Measurements from ENCODE around the gene PGAP1.
A peak's percentile ranks its signal among the peaks of the same experiment; 100 is the strongest.
"Not testable (repeated sequence)": the region's sequence is repeated elsewhere in the genome, so short reads cannot be mapped to it uniquely, and the experiment has no call there.

Gene PGAP1

GRCh38 chr2:196941398-196942078, 15.0 kb upstream of the PGAP1 start:
- DNase-seq, result no peak

- no peak for DNase-seq
These were observed 12.9 kb upstream of the PGAP1 start for GRCh38 chr2:196939371-196939770.

DNA sequence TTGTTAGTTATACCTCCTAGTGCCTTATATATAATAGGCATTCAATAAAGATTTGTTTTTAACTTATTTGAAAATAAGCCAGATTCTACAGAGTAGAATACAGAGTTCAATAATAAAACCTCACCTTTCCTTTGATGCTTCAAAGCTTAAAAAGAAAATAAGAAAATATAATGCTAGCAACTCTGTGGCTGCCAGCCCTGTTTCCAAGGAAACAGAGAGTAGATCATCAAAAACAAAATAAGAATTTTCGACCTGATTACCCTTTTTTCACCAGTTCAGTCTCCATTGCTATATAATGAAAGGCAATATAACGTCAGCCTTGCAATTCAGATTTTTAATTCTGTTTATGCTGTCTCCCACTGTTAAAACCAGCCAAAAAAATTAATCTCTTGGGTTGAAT, 8.9 kb upstream of the PGAP1 start:
- no peak for DNase-seq

- no peak for DNase-seq
These were observed 8.2 kb upstream of the PGAP1 start for GRCh38 chr2:196934672-196935071.

DNA sequence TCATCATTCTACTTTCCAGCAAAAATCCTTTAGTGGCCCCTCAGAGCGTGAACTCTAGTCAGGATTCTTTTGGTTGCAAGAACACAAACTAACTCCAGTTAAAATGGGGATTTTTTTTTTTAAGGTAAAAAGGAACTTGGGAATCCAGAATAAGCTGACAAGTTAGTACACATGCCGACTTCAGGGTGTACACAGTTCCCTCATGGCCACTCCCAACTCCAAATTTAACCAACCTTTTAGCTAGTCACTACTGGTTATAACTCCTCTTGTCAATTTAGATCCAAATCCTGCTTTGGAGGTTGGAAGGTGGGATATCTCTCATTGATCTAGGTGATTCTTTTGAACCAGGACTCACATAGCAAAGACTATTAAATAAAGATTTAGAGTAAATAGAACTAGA, 5.0 kb upstream of the PGAP1 start:
- DNase-seq, result no peak

DNA sequence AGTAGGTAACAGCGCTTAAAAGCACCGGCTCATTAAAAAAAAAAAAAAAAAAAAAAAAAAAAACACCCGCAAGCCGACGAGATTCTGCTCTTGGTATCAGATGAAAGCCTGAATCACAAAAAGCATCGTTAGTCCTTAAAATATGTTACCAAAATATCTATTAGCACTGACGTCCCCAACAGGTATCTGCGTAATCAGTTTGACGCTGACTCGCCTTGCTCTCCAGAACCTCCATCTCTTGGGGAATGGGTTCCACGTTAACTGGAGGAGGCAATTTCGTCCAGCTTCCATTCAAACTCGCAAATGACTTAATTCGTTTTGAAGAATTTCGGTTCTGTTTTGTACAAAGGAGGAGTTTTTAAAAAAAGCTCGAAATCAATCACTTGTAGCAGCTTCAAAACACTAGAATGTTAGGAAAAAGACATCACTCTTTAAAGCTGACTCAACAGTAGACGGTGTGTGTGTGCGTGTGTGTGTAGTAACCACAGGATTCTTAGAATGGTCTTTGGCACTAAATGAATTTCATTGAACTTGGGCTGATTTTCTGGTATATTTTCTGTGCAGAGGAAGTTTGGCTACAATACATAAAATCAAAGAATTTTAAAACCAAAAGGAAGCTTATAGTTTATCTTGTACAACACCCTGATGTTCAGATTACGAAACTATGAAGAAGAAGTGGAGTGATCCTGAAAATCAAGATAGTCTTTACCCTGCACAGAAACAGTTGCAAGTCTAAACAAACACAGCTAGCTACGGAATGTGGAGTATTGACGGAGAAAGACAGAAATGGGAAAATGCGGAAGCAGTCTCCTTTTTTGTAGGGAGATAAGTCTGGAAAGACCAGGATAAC, 1.1 kb upstream of the PGAP1 start:
- DNase-seq, result peak; percentile 39

GRCh38 chr2:196925768-196926561, 542 bp downstream of the PGAP1 start:
- DNase-seq, result peak; percentile 40

- DNase-seq, result no peak
These were observed 1.3 kb downstream of the PGAP1 start for GRCh38 chr2:196925051-196925767.

DNA sequence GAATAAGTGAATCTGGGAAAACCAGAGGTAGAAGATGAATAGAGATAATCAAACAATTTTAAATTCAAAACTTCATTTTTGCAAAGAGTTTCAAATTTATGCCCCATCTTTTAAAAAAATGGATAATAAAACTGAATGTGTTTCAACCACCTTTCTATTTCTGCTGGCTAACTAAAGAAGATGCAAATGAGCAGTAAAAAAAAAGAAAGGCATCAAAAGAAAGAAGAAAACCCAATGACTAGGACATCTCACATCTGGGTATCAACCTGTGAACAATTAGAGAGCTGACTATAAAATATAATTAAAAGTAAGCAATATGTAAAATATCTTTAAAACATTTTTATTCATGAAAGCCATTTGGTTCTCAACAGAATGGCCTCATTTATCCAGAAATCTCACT, 2.5 kb downstream of the PGAP1 start:
- DNase-seq, result no peak

DNA sequence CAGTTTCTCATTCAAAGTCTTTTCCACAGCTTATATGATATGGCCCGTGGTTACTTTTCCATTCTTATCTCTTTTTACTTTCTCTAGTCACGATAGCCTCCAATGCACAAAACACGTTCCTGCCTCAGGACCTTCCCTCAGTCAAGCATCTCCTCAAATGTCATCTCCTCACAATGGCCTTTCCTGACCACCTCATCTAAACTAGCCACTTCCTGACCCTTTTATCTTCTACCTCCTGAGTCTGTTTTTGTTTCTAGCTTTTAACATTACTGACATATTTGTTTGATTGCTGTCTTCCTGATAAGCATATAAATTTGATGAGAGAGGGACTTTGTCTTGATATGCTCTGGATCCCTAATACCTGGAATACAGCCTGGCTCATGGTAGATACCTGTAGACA, 7.6 kb downstream of the PGAP1 start:
- no peak for DNase-seq

DNA sequence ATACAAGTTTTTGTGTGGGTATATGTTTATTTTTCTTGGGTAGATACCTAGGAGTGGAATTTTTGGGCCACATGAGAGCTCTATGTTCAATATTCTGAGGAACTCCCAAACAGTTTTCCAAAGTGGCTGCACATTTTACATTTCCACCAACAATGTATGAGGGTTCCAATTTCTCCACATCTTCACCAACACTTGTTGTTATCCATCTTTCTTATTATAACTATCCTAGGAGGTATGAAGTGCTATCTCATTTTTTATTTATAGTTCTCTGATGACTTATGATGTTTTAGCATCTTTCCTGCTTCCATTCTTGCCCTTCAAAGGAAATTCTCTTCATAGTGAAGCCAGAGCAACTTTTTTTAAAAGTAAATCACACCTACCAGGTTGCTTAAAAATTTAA, 8.7 kb downstream of the PGAP1 start:
- DNase-seq, result no peak

DNA sequence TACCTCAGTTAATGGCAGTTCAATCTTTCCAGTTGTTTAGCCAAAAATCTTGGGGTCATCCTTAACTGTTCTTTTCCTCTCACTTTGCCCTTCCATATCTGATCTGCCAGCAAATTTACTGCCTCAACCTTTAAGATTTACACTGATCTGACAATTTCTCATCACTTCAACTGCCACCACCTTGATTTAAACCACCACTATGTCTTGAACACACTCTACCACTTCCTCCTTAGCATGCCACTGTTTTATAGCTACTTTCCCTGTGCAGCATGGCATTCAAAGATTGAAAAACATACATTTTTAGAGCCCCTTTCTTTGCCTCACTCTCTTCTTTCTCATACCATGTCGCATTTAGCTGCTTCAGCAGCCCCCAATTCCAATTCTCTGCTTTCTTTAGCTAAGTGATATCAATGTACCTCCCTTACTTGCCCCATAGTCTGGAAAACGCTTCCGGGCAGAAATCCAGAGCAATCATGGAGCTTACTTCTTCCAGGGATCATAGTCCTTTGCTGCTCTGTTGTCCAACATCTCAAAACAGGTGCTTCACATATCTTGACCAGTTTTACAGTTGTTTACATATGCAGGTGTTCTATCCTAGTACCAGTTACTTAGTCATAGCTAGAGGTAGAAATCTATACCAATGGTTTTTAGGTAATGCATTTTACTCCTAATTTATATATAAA, 10.9 kb downstream of the PGAP1 start:
- DNase-seq, result no peak

- DNase-seq, result peak; percentile 76
These were observed 11.5 kb downstream of the PGAP1 start for GRCh38 chr2:196914867-196915460.

DNA sequence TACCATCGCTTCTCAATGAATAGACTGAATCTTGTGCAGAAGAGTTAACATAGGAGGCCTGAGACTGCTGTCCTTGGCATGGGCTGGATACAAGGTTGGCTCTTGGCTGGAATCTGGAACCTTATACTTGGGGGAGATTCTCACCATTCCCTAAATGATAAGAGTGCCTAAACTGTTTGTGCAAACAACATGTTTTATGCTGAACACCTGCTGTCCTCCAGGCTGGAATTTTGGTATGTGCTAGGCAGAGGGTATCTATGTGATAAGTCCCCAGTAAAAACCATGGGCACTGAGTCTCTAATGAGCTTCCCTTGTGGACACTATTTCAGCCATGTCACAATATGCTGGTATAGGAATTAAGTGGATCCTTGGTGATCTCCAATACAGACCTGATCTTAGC, 12.8 kb downstream of the PGAP1 start:
- DNase-seq, result no peak

DNA sequence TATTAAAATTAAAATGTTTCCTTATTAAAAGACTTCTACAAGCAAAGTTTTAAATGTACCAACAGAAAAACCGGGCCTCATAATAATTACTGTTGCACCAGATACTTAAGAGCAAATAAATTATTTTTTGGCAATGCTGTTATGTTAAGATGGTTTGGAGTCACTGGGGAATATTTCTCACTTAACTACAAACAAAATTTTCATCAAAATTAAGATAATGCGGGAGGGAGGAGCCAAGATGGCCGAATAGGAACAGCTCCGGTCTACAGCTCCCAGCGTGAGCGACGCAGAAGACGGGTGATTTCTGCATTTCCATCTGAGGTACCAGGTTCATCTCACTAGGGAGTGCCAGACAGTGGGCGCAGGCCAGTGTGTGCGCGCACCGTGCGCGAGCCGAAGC, 21.1 kb downstream of the PGAP1 start:
- DNase-seq, result not testable (repeated sequence)

GRCh38 chr2:196902828-196903227, 23.7 kb downstream of the PGAP1 start:
- DNase-seq, result no peak

- DNase-seq, result no peak
These were observed 25.7 kb downstream of the PGAP1 start for GRCh38 chr2:196900843-196901242.

- no peak for DNase-seq
These were observed 26.5 kb downstream of the PGAP1 start for GRCh38 chr2:196899976-196900375.

DNA sequence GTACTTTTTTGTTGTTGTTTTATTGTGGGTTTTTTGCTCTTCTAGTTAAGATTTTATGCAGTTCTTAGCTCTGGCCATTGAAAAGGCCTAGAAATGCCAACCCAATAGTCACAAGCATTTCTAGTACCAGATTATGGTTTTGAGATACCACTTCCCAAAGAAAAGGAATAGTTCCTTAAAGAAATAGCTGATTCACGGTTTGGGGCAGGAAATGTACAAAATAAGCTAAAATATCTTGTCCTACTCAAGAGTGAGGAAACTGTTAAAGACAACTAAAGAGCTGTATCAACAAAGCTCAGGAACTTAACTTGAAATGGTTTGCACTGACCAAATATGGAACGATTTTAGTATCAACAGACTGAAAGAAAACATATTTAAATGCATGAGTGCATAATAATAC, 35.4 kb downstream of the PGAP1 start:
- DNase-seq, result peak; percentile 22

DNA sequence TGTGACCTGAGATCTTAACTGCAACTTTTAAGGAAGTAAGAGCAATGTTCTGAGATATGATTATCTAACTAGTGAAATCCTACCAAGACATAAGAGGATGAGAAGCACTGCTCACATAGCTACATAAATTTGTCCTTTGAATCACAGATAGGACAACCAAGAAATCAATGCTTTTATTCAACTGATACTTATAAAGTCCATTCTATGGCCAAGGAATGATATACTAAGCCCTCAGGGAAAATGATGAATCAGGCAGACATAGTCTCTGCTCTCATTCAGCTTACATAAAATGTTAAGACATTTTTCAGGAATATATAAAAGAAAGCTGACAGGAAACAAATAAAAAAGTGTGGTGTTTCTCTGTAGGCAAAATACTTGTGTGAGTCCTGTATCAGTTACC, 39.1 kb downstream of the PGAP1 start:
- DNase-seq, result no peak

GRCh38 chr2:196884368-196884767, 42.1 kb downstream of the PGAP1 start:
- no peak for DNase-seq

GRCh38 chr2:196876364-196876763, 50.1 kb downstream of the PGAP1 start:
- no peak for DNase-seq

All from inflammatory macrophage treated with lipopolysaccharide for 4 hours (primary cell).